GM19193 (cell line): ENCODE measurements around the gene ATP8A2.

Experiments
- POLR2A ChIP-seq: IDR thresholded peaks from 4 replicates; pipeline ENCODE4 v1.6.1; 2011; ENCODE audit not compliant: insufficient read depth, insufficient read length; ENCODE audit errors: extremely low read depth

Gene ATP8A2

DNA sequence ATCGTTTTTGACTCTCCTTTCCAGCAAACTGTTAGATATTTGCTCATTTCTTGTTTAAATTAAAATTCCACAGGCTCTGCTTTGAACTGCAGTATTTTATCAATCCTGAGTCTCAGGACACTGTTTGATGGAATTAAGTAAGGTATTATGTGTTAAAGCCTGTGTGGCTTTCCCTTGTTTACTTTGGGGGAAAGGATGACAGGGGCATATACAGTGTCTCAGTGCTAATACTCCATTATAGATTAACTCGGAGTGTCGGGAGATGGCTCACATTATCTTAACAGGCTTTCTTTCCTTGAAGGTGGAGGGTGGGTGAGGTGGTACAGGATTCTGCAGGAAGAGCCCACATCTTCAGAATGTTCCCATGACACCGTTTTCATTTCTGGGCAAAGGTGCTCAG, 595.4 kb downstream of the ATP8A2 start:
- TF ChIP-seq POLR2A = no peak

DNA sequence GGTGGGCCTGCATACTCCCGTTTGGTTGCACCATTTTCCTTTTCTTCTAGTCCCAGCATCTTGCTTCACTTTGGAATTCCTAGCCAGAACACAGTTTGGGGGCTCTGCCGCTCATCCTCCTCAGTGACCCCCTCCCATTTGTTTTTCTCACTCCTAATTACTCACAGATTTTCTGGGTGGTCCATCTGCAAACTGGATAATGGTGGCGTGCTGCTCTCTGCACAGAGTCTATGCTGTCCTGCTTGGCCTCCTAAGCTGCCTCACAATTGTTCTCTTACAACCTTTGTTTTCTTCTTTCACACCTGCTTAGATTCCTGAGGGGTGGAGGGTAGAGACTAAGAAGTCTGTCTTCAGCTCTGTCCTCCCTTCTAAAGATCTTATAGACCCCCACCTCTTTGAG, 599.3 kb downstream of the ATP8A2 start:
- TF ChIP-seq POLR2A = no peak

DNA sequence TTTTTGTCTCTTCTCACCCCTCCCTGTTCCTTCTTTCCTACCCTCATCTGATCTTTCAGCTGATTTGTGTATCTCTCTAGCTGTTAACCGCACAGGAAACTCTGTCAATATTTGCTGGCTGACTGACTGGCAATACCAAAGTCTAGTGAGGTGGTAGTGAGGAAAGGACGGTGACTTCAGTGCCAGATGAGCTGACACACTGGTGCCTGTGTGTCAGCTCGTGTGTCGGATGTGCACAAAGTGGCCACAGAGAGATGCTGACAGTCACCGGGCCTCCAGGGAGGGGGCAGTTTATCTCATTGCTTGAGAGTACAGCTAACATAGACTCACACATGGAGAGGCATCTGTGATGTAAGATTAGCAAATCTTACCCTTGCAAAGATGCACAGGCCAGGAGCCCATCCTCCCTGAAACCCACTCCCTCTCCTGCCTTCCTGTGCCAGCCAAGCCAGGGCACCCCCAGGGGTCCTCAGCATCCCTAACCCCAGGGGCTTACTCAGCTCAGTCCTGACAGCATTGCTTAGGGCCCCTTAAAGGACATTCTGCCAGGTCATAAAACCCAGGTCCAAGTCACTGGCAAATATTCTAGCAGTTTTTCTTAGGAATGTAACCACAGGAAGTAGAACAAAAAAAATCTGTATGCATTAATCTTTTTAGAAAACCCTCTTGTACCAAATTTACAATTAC, 599.8 kb downstream of the ATP8A2 start:
- no peak for TF ChIP-seq POLR2A

DNA sequence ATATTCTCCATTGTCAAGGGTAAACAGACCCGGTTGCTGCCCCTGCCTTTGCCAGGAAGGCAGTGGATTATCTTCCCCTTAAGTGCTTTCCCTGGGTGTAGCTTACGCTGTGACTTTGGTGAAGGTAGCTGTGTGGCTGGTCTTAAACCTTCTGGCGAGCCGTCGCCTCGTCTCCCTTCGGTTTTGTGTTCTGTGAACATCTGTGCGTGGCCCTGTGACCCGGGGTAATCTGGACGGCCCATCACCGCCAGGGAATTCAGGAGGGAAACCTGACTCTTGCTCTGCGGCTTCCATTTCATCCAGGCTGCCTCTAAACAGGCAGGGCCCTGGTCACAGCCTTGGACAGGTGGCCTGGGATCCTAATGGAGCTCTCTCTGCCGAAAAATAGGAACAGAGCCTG, 601.3 kb downstream of the ATP8A2 start:
- TF ChIP-seq POLR2A = no peak

DNA sequence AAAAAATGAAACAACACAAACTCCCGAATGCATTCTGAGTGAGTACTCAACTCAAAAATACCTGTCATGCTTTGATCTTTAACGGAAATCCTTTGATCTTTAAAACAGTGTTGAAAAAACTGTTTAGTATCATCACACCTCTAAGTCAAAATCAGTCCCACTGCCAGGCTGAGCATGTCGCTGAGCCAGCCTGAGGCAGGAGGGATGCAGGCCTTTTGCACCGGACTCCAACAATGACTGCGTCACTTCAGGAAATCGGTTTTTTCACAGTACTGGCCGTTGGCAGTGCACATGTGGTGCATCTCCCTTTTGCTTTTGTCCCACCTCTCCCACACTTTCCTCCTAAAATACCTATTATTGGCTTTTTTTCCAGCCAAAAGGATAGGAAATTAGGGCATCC, 601.8 kb downstream of the ATP8A2 start:
- no peak for TF ChIP-seq POLR2A

DNA sequence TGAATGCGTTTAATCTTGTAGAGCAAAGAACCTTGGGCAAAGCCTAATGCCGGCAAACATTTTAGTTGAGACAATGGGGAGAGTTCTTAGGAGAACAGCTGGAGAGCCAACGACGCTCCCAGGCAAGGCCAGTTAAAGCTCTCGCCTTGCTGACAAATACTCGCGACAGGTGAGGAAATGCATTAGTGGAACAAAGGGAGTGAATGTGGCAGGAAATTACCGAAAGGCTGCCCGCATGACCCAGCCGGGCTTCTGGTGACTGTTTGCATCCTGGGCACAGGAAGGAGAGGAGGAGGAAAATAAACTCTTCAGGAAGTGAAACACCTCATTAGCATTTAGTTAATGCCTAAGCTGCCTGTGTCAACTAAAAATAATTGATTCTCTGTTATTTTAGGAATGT, 605.4 kb downstream of the ATP8A2 start:
- TF ChIP-seq POLR2A = no peak

DNA sequence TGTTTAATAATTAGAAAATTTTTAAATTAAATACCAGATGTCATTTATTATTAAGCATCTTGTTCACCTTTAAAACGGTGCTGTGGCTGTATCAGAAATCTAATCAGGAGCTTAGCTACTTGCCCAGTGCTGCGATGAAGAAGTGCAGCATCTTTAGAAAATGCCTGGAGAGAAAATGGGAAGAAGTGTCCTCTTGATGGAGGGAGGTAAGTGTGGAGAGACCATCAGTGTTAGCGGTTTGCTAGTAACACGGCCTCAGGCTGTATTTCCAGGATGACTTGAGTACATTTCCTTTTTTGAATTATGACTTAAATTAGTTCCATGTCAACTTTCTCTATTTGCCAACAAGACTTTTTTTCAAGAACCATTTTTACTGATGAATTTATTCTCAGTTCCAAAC, 605.9 kb downstream of the ATP8A2 start:
- no peak for TF ChIP-seq POLR2A

DNA sequence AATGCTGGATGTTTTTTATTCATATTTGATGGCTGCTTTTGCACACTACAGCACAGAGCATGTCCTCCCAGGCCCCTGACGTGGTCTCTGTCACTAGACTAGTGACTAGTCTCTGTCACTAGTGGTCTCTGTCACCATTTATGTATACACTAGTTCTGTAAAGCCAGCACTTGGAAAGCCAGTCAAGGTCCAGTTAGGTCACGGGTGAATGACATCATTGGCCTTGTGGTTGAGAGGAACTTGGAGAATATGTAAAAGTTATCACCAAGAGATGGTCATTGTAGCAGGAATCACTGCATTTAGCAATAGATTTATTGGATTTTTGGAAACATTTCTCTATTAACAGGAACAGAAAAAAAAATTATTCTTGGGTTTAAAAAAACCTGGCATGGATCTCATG, 607.2 kb downstream of the ATP8A2 start:
- TF ChIP-seq POLR2A = no peak

DNA sequence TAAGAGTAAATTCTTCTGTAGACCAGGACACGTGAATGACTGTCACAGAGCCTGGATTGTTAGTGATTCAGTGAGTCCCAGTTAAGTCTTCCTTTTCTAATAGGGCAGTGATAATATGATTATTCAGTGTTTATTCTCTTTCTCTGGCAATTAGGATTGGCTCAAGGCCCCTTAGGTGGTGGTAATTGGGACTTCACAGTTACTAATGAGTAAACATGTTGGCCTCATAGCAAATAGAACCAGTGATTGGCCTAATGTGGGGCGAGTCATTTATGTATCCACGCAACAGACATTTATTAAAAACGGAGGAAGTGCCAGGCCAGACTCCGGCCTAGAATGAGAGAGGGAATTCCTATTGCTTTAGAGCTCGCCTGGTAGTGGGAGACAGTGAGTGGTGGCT, 607.6 kb downstream of the ATP8A2 start:
- no peak for TF ChIP-seq POLR2A

DNA sequence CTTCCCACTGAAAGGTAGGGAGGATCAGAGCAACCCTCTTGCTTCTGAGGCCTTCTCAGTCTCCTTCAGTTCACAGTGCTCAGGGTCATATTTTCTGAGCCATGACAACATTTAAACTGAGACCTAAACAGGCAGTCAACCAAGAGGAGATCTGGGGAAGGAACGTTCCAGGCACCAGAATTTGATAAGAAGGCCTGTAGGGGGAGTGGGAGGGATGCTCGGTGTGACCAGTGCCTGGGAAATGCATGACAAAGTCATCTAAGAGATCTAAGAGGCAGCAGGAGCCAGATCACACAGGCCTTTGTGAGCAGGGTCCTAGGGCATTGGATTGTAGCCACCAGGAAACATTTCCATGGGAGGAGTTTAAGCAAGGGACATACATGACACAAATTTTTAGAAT, 608.5 kb downstream of the ATP8A2 start:
- no peak for TF ChIP-seq POLR2A

DNA sequence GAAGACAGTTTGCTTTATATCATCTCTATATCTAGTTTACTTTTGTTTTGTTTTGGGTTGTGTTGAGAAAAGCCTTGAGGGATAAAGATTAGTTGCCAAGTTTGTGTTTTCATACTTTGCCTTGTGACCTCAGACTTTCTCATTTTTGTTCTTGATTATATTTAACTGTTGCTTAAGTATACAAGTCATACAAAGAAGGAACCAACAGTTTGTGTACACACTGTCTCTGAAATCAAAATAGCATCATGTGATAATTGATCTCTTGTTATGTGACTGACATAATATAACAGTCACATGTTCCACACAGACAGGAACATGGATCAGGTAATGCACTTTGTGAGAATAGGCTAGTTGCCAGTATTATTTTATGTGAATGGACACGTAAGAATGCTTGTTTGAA, 609.3 kb downstream of the ATP8A2 start:
- TF ChIP-seq POLR2A = no peak

DNA sequence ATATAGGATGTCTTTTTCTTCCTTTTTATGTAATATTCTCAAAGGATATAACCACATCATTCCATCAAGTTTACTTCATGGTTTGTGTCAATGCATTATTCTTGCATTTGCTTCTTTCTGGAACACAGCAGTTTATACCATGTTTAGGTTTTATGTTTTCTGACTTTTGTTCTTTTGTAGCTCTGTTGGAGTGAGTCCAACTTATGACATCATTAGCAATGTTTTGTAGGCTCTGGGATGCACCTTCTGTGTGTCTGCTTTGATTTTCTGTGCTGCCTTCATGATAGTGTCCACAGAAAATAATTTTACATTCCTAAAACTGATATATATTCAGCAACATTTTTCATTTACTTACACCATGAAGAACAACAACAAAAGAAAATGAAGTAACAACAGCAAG, 611.1 kb downstream of the ATP8A2 start:
- no peak for TF ChIP-seq POLR2A

DNA sequence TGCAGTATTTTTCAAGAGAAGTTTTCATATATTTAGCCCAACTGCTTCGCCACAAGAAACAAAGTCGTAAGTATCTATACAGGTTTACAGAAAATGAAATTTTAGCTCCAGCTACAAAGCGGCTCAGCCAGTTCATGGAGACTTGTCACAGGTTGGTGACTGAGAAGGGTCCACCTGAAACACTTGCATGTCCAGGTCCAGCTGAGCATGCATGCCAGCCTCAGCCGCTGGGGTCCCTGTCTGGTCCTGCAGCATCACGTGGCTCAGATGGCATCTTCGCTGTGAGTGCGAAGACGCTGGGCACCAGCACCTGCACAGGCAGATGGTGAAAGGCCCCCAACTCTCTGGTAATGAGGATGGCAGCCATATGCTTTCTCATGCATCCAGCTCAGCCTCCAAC, 616.2 kb downstream of the ATP8A2 start:
- TF ChIP-seq POLR2A = no peak

DNA sequence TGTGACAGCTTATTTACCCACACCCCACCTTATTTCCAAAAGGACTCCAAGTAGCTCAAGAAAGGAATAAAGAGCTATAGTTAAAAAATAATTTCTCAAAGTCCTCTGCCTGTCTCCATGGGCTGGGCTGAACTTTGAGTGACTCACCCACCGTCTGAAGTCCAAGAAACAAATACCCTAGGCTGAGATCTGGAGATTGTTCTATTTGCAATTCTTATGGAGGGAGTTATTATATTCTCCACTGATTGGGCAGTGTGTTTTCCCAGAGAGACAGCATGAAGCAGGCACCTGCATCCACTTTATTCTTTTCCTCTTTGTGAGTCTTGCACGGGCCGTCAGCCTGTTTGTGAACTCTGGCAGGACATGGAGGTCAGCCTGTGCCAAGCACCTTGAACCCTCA, 616.9 kb downstream of the ATP8A2 start:
- TF ChIP-seq POLR2A = no peak

DNA sequence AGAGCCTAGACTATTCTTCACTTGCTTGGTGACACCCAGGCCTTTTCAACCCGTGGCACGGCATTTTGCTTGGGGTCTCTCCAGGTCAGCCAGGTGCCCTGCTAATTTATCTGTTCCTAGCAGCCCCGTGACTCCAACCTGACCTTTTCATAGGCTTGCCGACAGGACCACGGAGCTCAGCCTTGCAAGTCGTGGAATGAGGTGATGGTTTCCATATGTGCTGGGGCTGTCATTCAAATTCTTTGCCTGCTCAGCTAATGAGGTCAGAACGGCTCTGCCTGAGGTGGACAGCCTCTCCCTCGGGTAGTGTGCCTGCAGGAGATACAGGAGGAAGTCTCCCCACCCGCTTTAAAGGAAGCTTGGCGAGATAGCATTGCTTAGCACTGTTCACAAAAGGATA, 619.0 kb downstream of the ATP8A2 start:
- no peak for TF ChIP-seq POLR2A

DNA sequence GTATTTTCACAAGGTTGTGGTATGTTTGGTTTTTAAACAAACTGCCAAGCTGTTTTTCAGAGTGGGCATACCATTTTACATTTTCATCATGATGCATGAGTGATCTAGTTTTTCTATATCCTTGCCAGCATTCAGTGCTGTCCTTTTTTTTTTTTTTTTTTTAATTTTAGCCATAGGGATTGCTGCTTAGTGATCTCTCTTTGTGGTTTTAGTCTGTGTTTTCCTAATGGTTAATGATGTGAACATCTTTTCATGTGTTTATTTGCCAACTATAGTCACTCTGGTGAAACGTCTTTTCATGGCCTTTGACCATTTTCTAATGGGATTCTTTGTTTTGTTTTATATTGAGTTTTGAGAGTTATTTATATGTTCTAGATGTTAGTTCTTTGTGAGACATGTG, 620.3 kb downstream of the ATP8A2 start:
- TF ChIP-seq POLR2A = no peak
